K562 (cell line): ENCODE data around the gene ZNHIT2. TPM values are rescaled to one million over a fixed set of nuclear protein-coding genes. Genes with fewer than 3 reads are reported as not detected.
A peak's percentile ranks its signal among the peaks of the same experiment; 100 is the strongest.

Source experiments
- CCNT2 ChIP-seq: IDR thresholded peaks from 2 replicates; pipeline ENCODE4 v1.6.1; 2011; ENCODE audit warnings: borderline replicate concordance, low read depth, mild to moderate bottlenecking, moderate library complexity, mixed read lengths, low read length; ENCODE audit not compliant: insufficient read length; ENCODE audit errors: extremely low read depth
- FOXP1 ChIP-seq: sonication (generic); formaldehyde crosslinking; IDR thresholded peaks from 2 replicates; pipeline ENCODE4 v1.8.0; 2022; ENCODE audit warnings: mild to moderate bottlenecking, missing genetic modification reagents
- HNRNPUL1 ChIP-seq: fragments of 200-400 bp; formaldehyde crosslinking; IDR thresholded peaks from 2 replicates; pipeline ENCODE4 v1.6.1; 2017; ENCODE audit warnings: low read length
- HOXB6 ChIP-seq: fragments of 250-450 bp; sonication (Bioruptor Pico); IDR thresholded peaks from 2 replicates; pipeline ENCODE4 v1.5.1; 2022; ENCODE audit warnings: mild to moderate bottlenecking, borderline replicate concordance
- JUN ChIP-seq, 2 experiments: sonication (generic) in 1 of 2; formaldehyde crosslinking in 1 of 2; IDR thresholded peaks; 2 replicates each; pipeline versions ENCODE4 v1.6.1 to v1.8.0; 2012 to 2022; ENCODE audit warnings: borderline replicate concordance in 2 of 2, mild to moderate bottlenecking in 2 of 2, improper control_type of control experiment in 1 of 2, low read depth in 1 of 2, low read length in 1 of 2, missing genetic modification reagents in 1 of 2
- MAFF ChIP-seq: IDR thresholded peaks from 2 replicates; pipeline ENCODE4 v1.6.1; 2012; ENCODE audit warnings: low read length, improper control_type of control experiment
- SIRT6 ChIP-seq: IDR thresholded peaks from one replicate; pipeline ENCODE4 v1.6.1; 2012; ENCODE audit warnings: low read depth, mild to moderate bottlenecking, control low read depth, inconsistent platforms, low read length, moderate library complexity
- ZC3H11A ChIP-seq: IDR thresholded peaks from 2 replicates; pipeline ENCODE4 v1.6.1; 2012; ENCODE audit warnings: low read depth, low read length, improper control_type of control experiment
- ZNF354B ChIP-seq: fragments of 250-450 bp; sonication (Bioruptor Pico); IDR thresholded peaks from 2 replicates; pipeline ENCODE4 v1.4.0; 2020
- polyA plus RNA-seq, 8 experiments: library from polyadenylated mRNA; depleted of rRNA in 4 of 8; stranded (reverse) in 5 of 8; unstranded in 3 of 8; fragments of >200 nt; fragmentation: Nextera tagmentation in 2 of 8; fragmentation: Illumina TruSeq in 1 of 8; extraction: Ambion mirVana in 2 of 8; extraction: Trizol in 1 of 8; gene quantifications; 2 replicates each; pipeline versions ENCODE4 v1.2.1 to v1.2.3, GENCODE V29; 2011 to 2014; ENCODE audit warnings: inconsistent platforms in 1 of 8, missing spikeins in 1 of 8
- total RNA-seq, 7 experiments: library from RNA; depleted of rRNA in 6 of 7; stranded (reverse); fragments of >200 nt in 6 of 7; fragmentation: Illumina TruSeq in 2 of 7; extraction: Trizol in 2 of 7; gene quantifications; 2 replicates each; pipeline versions ENCODE4 v1.2.1 to v1.2.3, GENCODE V29; 2011 to 2021; ENCODE audit warnings: low replicate concordance in 1 of 7
- TF ChIP-seq, protein P1 (sequence below), 2 experiments: fragments of 450-650 bp in 1 of 2; sonication (generic) in 1 of 2; formaldehyde crosslinking in 1 of 2; IDR thresholded peaks; 2 replicates each; pipeline versions ENCODE4 v1.7.1 to v1.9.0; 2016 to 2022; ENCODE audit warnings: inconsistent platforms in 1 of 2, mild to moderate bottlenecking in 1 of 2, missing genetic modification reagents in 1 of 2
- TF ChIP-seq, protein P2 (sequence below): sonication (generic); formaldehyde crosslinking; IDR thresholded peaks from 2 replicates; pipeline ENCODE4 v1.8.0; 2022; ENCODE audit warnings: mild to moderate bottlenecking, missing genetic modification reagents
- TF ChIP-seq, protein P3 (sequence below): sonication (generic); formaldehyde crosslinking; IDR thresholded peaks from 2 replicates; pipeline ENCODE4 v1.8.0; 2022; ENCODE audit warnings: mild to moderate bottlenecking, missing genetic modification reagents, borderline replicate concordance

The ZNHIT2 gene
- total and polyA plus RNA-seq, 9 of the 15 experiments (the other 6 are each of a cell fraction or from before 2014, with no cell fraction given), result 0.08 to 39.0 (median 2.5) TPM

DNA sequence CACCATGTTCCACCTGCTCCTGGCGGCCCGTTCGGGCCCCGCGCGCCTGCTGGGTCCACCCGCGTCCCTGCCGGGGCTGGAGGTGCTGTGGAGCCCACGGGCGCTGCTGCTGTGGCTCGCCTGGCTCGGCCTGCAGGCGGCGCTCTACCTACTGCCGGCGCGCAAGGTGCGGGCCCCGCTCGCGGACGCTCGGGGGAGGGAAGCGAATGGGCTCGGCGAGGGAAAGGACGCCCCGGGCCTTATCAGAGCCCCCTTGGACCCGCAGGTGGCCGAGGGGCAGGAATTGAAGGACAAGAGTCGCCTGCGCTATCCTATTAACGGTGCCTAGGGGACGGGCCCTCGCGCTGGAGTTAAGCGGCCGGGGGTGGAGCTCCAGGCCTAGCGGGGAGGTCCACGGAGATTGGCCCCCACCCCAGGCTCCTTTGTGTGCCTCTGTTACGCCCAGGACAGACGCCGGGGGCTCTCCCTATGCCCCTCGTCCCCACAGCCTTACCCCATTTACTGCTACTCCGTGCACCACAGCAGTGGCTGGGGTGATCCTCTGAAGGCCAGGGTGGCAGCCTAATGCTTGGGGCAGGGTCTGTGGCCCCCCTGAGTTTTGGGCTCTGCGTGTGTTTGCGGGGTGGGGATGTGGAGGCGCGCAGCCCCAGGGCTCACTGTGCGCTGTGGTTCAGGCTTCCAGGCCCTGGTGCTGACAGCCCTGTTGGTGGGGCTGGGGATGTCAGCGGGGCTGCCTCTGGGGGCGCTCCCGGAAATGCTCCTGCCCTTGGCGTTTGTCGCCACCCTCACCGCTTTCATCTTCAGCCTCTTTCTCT, 4.7 kb downstream of the ZNHIT2 start (continued):
- TF ChIP-seq JUN (IDR thresholded peaks at IDR 0.05; ENCODE audit: borderline replicate concordance, low read depth, low read length) (peak; percentile 24; the same call in 1 of the 2 replicates), JUN (CRISPR knock-in tag; IDR thresholded peaks at IDR 0.05; ENCODE audit: borderline replicate concordance) (no peak), ZNF354B (CRISPR knock-in tag) (no peak), MAFF (no peak), HNRNPUL1 (peak; percentile 23; the same call in 1 of the 2 replicates), HOXB6 (CRISPR knock-in tag) (no peak), SIRT6 (no peak), CCNT2 (peak; percentile 88), FOXP1 (CRISPR knock-in tag) (0 out of 2 replicates have a peak, but pooled peaks have one; percentile 29), ZC3H11A (no peak)
- TF ChIP-seq, protein P1, sequence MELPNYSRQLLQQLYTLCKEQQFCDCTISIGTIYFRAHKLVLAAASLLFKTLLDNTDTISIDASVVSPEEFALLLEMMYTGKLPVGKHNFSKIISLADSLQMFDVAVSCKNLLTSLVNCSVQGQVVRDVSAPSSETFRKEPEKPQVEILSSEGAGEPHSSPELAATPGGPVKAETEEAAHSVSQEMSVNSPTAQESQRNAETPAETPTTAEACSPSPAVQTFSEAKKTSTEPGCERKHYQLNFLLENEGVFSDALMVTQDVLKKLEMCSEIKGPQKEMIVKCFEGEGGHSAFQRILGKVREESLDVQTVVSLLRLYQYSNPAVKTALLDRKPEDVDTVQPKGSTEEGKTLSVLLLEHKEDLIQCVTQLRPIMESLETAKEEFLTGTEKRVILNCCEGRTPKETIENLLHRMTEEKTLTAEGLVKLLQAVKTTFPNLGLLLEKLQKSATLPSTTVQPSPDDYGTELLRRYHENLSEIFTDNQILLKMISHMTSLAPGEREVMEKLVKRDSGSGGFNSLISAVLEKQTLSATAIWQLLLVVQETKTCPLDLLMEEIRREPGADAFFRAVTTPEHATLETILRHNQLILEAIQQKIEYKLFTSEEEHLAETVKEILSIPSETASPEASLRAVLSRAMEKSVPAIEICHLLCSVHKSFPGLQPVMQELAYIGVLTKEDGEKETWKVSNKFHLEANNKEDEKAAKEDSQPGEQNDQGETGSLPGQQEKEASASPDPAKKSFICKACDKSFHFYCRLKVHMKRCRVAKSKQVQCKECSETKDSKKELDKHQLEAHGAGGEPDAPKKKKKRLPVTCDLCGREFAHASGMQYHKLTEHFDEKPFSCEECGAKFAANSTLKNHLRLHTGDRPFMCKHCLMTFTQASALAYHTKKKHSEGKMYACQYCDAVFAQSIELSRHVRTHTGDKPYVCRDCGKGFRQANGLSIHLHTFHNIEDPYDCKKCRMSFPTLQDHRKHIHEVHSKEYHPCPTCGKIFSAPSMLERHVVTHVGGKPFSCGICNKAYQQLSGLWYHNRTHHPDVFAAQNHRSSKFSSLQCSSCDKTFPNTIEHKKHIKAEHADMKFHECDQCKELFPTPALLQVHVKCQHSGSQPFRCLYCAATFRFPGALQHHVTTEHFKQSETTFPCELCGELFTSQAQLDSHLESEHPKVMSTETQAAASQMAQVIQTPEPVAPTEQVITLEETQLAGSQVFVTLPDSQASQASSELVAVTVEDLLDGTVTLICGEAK (IDR thresholded peaks at IDR 0.05), result peak; percentile 40; the same call in 1 of the 2 replicates
- TF ChIP-seq, protein P1 (CRISPR knock-in tag; IDR thresholded peaks at IDR 0.05), result no peak
- TF ChIP-seq, protein P2, sequence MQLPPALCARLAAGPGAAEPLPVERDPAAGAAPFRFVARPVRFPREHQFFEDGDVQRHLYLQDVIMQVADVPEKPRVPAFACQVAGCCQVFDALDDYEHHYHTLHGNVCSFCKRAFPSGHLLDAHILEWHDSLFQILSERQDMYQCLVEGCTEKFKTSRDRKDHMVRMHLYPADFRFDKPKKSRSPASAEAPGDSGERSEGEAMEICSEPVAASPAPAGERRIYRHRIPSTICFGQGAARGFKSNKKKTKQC (CRISPR knock-in tag), result peak; percentile 77; the same call in 1 of the 2 replicates
- TF ChIP-seq, protein P3, sequence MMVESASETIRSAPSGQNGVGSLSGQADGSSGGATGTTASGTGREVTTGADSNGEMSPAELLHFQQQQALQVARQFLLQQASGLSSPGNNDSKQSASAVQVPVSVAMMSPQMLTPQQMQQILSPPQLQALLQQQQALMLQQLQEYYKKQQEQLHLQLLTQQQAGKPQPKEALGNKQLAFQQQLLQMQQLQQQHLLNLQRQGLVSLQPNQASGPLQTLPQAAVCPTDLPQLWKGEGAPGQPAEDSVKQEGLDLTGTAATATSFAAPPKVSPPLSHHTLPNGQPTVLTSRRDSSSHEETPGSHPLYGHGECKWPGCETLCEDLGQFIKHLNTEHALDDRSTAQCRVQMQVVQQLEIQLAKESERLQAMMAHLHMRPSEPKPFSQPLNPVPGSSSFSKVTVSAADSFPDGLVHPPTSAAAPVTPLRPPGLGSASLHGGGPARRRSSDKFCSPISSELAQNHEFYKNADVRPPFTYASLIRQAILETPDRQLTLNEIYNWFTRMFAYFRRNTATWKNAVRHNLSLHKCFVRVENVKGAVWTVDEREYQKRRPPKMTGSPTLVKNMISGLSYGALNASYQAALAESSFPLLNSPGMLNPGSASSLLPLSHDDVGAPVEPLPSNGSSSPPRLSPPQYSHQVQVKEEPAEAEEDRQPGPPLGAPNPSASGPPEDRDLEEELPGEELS (CRISPR knock-in tag), result peak; percentile 47; the same call in 1 of the 2 replicates
